Measurements from ENCODE around the gene ACOX3.

GRCh38 chr4:8478371-8478770 is 37.8 kb upstream of the ACOX3 start:
- TF ChIP-seq POLR2A (IDR thresholded peaks at IDR 0.05; ENCODE audit: low read depth, low read length): no peak
- no peak for TF ChIP-seq POU2F2 (IDR thresholded peaks at IDR 0.05; ENCODE audit: low read depth, low read length)
- TF ChIP-seq POLR2AphosphoS5 (IDR thresholded peaks at IDR 0.05; ENCODE audit: low read depth, low read length): no peak
- TF ChIP-seq TAF1 (IDR thresholded peaks at IDR 0.05; ENCODE audit: low read depth, low read length): no peak
- TF ChIP-seq SPI1 (IDR thresholded peaks at IDR 0.05; ENCODE audit: low read depth, low read length): no peak
- no peak for TF ChIP-seq PAX5 (IDR thresholded peaks at IDR 0.05; ENCODE audit: insufficient read depth, low read length, severe bottlenecking)

Data from GM12891 (cell line).